Keratinocyte (primary cell): Measurements from ENCODE around the gene CORO2A. TPM values are rescaled to one million over a fixed set of nuclear protein-coding genes. Genes with fewer than 3 reads are reported as not detected.

Experiments used
- DNase-seq: peaks from one replicate; pipeline ENCODE4 v3.0.0-alpha.2; 2011; ENCODE audit warnings: low read depth, missing footprints, low spot score
- FAIRE-seq: peaks from 2 replicates; lab custom pipeline; 2011; peaks lifted over from hg19 to GRCh38; lab: Jason Lieb, UNC
- H2AFZ ChIP-seq: 2 replicates; pipeline ENCODE4 v1.6.0; 2012; ENCODE audit warnings: low read length, control low read depth, inconsistent platforms; ENCODE audit not compliant: control insufficient read depth
- H3K27ac ChIP-seq: 2 replicates; pipeline ENCODE4 v1.5.1; 2011; ENCODE audit warnings: low read length; ENCODE audit not compliant: control insufficient read depth, insufficient read depth
- H3K27me3 ChIP-seq: 3 replicates; pipeline ENCODE4 v1.6.0; 2011; ENCODE audit warnings: low read length; ENCODE audit not compliant: control insufficient read depth, insufficient read depth; ENCODE audit errors: extremely low read depth
- H3K36me3 ChIP-seq, 2 experiments: 2 replicates in 1 of 2; 3 replicates in 1 of 2; pipeline ENCODE4 v1.5.1; 2011; ENCODE audit warnings: low read length in 2 of 2, mild to moderate bottlenecking in 1 of 2; ENCODE audit not compliant: control insufficient read depth in 2 of 2, insufficient read depth in 2 of 2; ENCODE audit errors: extremely low read depth in 1 of 2
- H3K4me1 ChIP-seq: 3 replicates; pipeline ENCODE4 v1.5.1; 2011; ENCODE audit warnings: low read length; ENCODE audit not compliant: control insufficient read depth, insufficient read depth; ENCODE audit errors: extremely low read depth
- H3K4me2 ChIP-seq: 3 replicates; pipeline ENCODE4 v1.6.0; 2011; ENCODE audit warnings: low read depth, low read length; ENCODE audit not compliant: control insufficient read depth, insufficient read depth; ENCODE audit errors: extremely low read depth
- H3K4me3 ChIP-seq, 3 experiments: fragments of 200-600 bp in 1 of 3; sonication (generic) in 1 of 3; 2 replicates in 2 of 3; 3 replicates in 1 of 3; pipeline ENCODE4 v1.5.1; 2011 to 2016; ENCODE audit warnings: low read length in 3 of 3, mild to moderate bottlenecking in 3 of 3, control low read depth in 2 of 3, inconsistent platforms in 1 of 3, low read depth in 1 of 3, mixed read lengths in 1 of 3, mixed run types in 1 of 3, moderate library complexity in 1 of 3; ENCODE audit not compliant: control insufficient read depth in 2 of 3, insufficient read depth in 2 of 3; ENCODE audit errors: extremely low read depth in 1 of 3
- H3K79me2 ChIP-seq: 2 replicates; pipeline ENCODE4 v1.6.0; 2012; ENCODE audit warnings: low read length; ENCODE audit not compliant: control insufficient read depth, insufficient read depth
- H3K9ac ChIP-seq: 3 replicates; pipeline ENCODE4 v1.6.0; 2011; ENCODE audit warnings: low read length; ENCODE audit not compliant: control insufficient read depth, insufficient read depth; ENCODE audit errors: extremely low read depth
- H3K9me1 ChIP-seq: 3 replicates; pipeline ENCODE4 v1.6.0; 2011; ENCODE audit warnings: low read length; ENCODE audit not compliant: control insufficient read depth, insufficient read depth; ENCODE audit errors: extremely low read depth
- H3K9me3 ChIP-seq: 2 replicates; pipeline ENCODE4 v1.5.1; 2012; ENCODE audit warnings: low read depth, low read length; ENCODE audit not compliant: control insufficient read depth
- H4K20me1 ChIP-seq: 3 replicates; pipeline ENCODE4 v1.6.0; 2011; ENCODE audit warnings: low read length; ENCODE audit not compliant: control insufficient read depth, insufficient read depth; ENCODE audit errors: extremely low read depth
- CTCF ChIP-seq, 3 experiments: IDR thresholded peaks in 1 of 3; conservative IDR thresholded peaks in 1 of 3; optimal IDR thresholded peaks in 1 of 3; 2 replicates in 2 of 3; 3 replicates in 1 of 3; pipeline versions ENCODE3 to v1.5.1; 2011; ENCODE audit warnings: low read length in 3 of 3, mild to moderate bottlenecking in 3 of 3, moderate library complexity in 2 of 3, control low read depth in 1 of 3, inconsistent platforms in 1 of 3; ENCODE audit not compliant: insufficient read depth in 2 of 3; ENCODE audit errors: extremely low read depth in 1 of 3
- EZH2 ChIP-seq: IDR thresholded peaks from one replicate; pipeline ENCODE4 v1.6.1; 2012; ENCODE audit warnings: inconsistent platforms, mild to moderate bottlenecking, low read length, moderate library complexity
- dilution Hi-C: fragments of 300-500 bp; cut with MboI; formaldehyde crosslinking; loops from one replicate; pipeline ENCODE4 v1.7.0; 2020; ENCODE audit warnings: low sequenced_read_pairs; ENCODE audit not compliant: extremely low pct_ligation_motif_present
- polyA plus RNA-seq, 5 experiments: library from polyadenylated mRNA; depleted of rRNA in 3 of 5; stranded (reverse) in 3 of 5; stranded (forward) in 1 of 5; unstranded in 1 of 5; fragments of >200 nt; gene quantifications; 1 replicate in 1 of 5; 2 replicates in 3 of 5; 3 replicates in 1 of 5; pipeline versions ENCODE4 v1.2.1 to v1.2.3, GENCODE V29; 2011 to 2012; ENCODE audit warnings: missing spikeins in 2 of 5, low read depth in 1 of 5, low replicate concordance in 1 of 5

The CORO2A gene
- polyA plus RNA-seq, 1 donor (not counting 4 experiments of a cell fraction or from before 2014, with no cell fraction given) = 31.7 TPM

GRCh38 chr9:98241357-98242300 lies 49.2 kb upstream of the CORO2A start:
- Histone ChIP-seq H3K36me3 (peaks cover 37% of the 10 kb centered on the region in 2 experiments), H3K4me3 (no peak overlapping the region), H4K20me1 (no peaks in the 10 kb centered on the region), H3K9me1 (no peaks in the 10 kb centered on the region), H3K9me3 (no peaks in the 10 kb centered on the region), H3K27ac (no peak overlapping the region), H3K4me2 (no peak overlapping the region), H2AFZ (no peak overlapping the region), H3K27me3 (no peaks in the 10 kb centered on the region), H3K9ac (no peak overlapping the region), H3K79me2 (peaks cover 69% of the 10 kb centered on the region), H3K4me1 (peaks cover 17% of the 10 kb centered on the region)
- DNase-seq (no peak), FAIRE-seq (no peak)
- dilution Hi-C loops = no loop called here
- no peak for TF ChIP-seq CTCF (optimal IDR thresholded peaks at IDR 0.05 in 1 of 3, IDR thresholded peaks at IDR 0.05 in 1 of 3, conservative IDR thresholded peaks at IDR 0.05 in 1 of 3; ENCODE audit: extremely low read depth in 1 of 3, insufficient read depth in 2 of 3, low read length in 3 of 3)
- no peak for TF ChIP-seq EZH2

- H2AFZ ChIP-seq = no peak overlapping the region
- H3K36me3 ChIP-seq = peaks cover 35 to 36% of the 10 kb centered on the region in 2 experiments
- H3K9me3 ChIP-seq = no peaks in the 10 kb centered on the region
- no peak overlapping the region for H3K4me3 ChIP-seq
- H3K9ac ChIP-seq = no peak overlapping the region
- TF ChIP-seq CTCF (optimal IDR thresholded peaks at IDR 0.05 in 1 of 3, IDR thresholded peaks at IDR 0.05 in 1 of 3, conservative IDR thresholded peaks at IDR 0.05 in 1 of 3; ENCODE audit: extremely low read depth in 1 of 3, insufficient read depth in 2 of 3, low read length in 3 of 3) (no peak), EZH2 (no peak)
- H3K9me1 ChIP-seq = no peaks in the 10 kb centered on the region
- H3K27ac ChIP-seq = no peak overlapping the region
- H3K4me2 ChIP-seq = no peak overlapping the region
- peaks cover 14% of the 10 kb centered on the region for H3K4me1 ChIP-seq
- DNase-seq = no peak
- H3K79me2 ChIP-seq = peaks cover 65% of the 10 kb centered on the region
- no peak for FAIRE-seq
- H3K27me3 ChIP-seq = no peaks in the 10 kb centered on the region
- H4K20me1 ChIP-seq = no peaks in the 10 kb centered on the region
- dilution Hi-C loops = no loop called here
These were observed 48.0 kb upstream of the CORO2A start for GRCh38 chr9:98240475-98240874.
